K562 (cell line): ENCODE results near the gene CASP6. TPM values are rescaled to one million over a fixed set of nuclear protein-coding genes. Genes with fewer than 3 reads are reported as not detected.

Experiments
- CREB1 ChIP-seq, 2 experiments: sonication (generic) in 1 of 2; formaldehyde crosslinking in 1 of 2; IDR thresholded peaks; 2 replicates each; pipeline versions ENCODE4 v1.6.1 to v1.8.0; 2012 to 2022; ENCODE audit warnings: inconsistent platforms in 1 of 2, mild to moderate bottlenecking in 1 of 2, missing genetic modification reagents in 1 of 2, moderate library complexity in 1 of 2
- DMBX1 ChIP-seq: fragments of 250-450 bp; sonication (Bioruptor Pico); IDR thresholded peaks from 2 replicates; pipeline ENCODE4 v1.8.0; 2022; ENCODE audit warnings: inconsistent platforms, mild to moderate bottlenecking, moderate library complexity, borderline replicate concordance
- MBD2 ChIP-seq: sonication (generic); IDR thresholded peaks from 2 replicates; pipeline ENCODE4 v1.6.1; 2016; ENCODE audit warnings: low read depth, borderline replicate concordance
- MECOM ChIP-seq: fragments of 250-450 bp; sonication (Bioruptor Pico); IDR thresholded peaks from 2 replicates; pipeline ENCODE4 v1.8.0; 2022; ENCODE audit warnings: inconsistent platforms
- MIER1 ChIP-seq: fragments of 450-650 bp; IDR thresholded peaks from 2 replicates; pipeline ENCODE4 v1.6.1; 2016; ENCODE audit warnings: antibody characterized with exemption, mild to moderate bottlenecking, low read depth
- NCOR1 ChIP-seq: fragments of 450-650 bp; IDR thresholded peaks from 2 replicates; pipeline ENCODE4 v1.6.1; 2016; ENCODE audit warnings: mild to moderate bottlenecking, moderate library complexity
- NR4A1 ChIP-seq, 2 experiments: fragments of 250-450 bp in 1 of 2; fragments of 450-650 bp in 1 of 2; sonication (Bioruptor Pico) in 1 of 2; IDR thresholded peaks; 2 replicates each; pipeline versions ENCODE4 v1.4.0 to v1.6.1; 2016 to 2020; ENCODE audit warnings: mild to moderate bottlenecking in 2 of 2, missing compliant biosample characterization in 1 of 2, missing genetic modification characterization in 1 of 2, moderate library complexity in 1 of 2
- POLR2A ChIP-seq: fragments of 450-650 bp; conservative IDR thresholded peaks from 2 replicates; pipeline ENCODE4 v1.6.1; 2016
- RBM14 ChIP-seq: fragments of 200-400 bp; formaldehyde crosslinking; IDR thresholded peaks from 2 replicates; pipeline ENCODE4 v1.6.1; 2018; ENCODE audit warnings: low read depth, mild to moderate bottlenecking, low read length, moderate library complexity, borderline replicate concordance; ENCODE audit not compliant: insufficient read depth
- ZNF212 ChIP-seq: fragments of 450-650 bp; formaldehyde crosslinking; IDR thresholded peaks from 2 replicates; pipeline ENCODE4 v1.4.0; 2020; ENCODE audit warnings: mild to moderate bottlenecking
- ZNF436 ChIP-seq: fragments of 250-450, 450-650 bp; sonication (Bioruptor Pico); formaldehyde crosslinking; IDR thresholded peaks from 2 replicates; pipeline ENCODE4 v1.7.0; 2020; ENCODE audit warnings: mild to moderate bottlenecking
- ZNF717 ChIP-seq: fragments of 250-450 bp; sonication (Bioruptor Pico); IDR thresholded peaks from 2 replicates; pipeline ENCODE4 v1.5.0; 2021
- ZNF764 ChIP-seq: fragments of 250-450 bp; sonication (Bioruptor Pico); IDR thresholded peaks from 2 replicates; pipeline ENCODE4 v1.4.0; 2020; ENCODE audit warnings: low read depth, mild to moderate bottlenecking, moderate library complexity
- polyA plus RNA-seq, 8 experiments: library from polyadenylated mRNA; depleted of rRNA in 4 of 8; stranded (reverse) in 5 of 8; unstranded in 3 of 8; fragments of >200 nt; fragmentation: Nextera tagmentation in 2 of 8; fragmentation: Illumina TruSeq in 1 of 8; extraction: Ambion mirVana in 2 of 8; extraction: Trizol in 1 of 8; gene quantifications; 2 replicates each; pipeline versions ENCODE4 v1.2.1 to v1.2.3, GENCODE V29; 2011 to 2014; ENCODE audit warnings: inconsistent platforms in 1 of 8, missing spikeins in 1 of 8
- total RNA-seq, 7 experiments: library from RNA; depleted of rRNA in 6 of 7; stranded (reverse); fragments of >200 nt in 6 of 7; fragmentation: Illumina TruSeq in 2 of 7; extraction: Trizol in 2 of 7; gene quantifications; 2 replicates each; pipeline versions ENCODE4 v1.2.1 to v1.2.3, GENCODE V29; 2011 to 2021; ENCODE audit warnings: low replicate concordance in 1 of 7
- TF ChIP-seq, protein P1 (sequence below): fragments of 450-650 bp; IDR thresholded peaks from 2 replicates; pipeline ENCODE4 v1.6.1; 2016; ENCODE audit warnings: mild to moderate bottlenecking, moderate library complexity
- TF ChIP-seq, protein P2 (sequence below): fragments of 250-450 bp; sonication (Bioruptor Pico); IDR thresholded peaks from 2 replicates; pipeline ENCODE4 v1.8.0; 2022; ENCODE audit warnings: inconsistent platforms

Gene CASP6
- total and polyA plus RNA-seq, 9 of the 15 experiments (the other 6 are each of a cell fraction or from before 2014, with no cell fraction given) = 20.8 to 72.7 (median 39.1) TPM

DNA sequence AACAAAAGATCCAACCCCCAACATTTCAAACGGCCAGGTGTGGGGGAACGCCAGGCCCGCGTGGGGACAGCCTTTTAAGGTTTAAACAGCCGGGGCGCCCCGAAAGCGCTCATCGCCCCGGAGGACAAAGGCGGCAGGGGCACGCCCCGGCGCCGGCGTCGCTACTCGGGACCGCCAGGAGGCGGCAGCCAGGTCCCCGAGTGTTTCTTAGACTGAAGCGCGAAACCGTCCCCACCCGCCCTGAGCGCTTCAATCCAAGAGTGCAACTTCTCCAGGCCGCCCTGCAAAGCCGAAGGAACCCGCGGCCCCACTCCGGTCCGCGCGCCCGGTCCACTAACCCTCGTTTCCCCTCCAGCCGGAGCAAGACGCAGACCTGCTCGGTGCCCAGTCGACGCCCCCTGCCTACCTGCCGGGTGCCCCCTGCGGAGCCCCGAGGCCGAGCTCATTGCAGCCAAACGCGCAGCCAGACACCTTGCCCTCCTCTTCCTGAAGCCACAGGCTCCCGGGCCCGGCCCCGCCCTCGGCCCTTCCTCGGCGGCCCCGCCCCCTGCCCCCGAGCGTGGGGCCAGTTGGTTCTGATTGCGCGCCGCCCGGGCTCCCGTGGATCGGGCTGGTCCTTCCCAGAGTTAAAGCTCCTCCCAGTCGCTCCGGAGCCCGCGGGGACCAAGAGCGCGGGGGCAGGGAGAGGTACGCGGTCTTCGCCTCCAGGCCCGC is at the start of gene CASP6 (continued):
- TF ChIP-seq NCOR1 = peak; percentile 15; the same call in 1 of the 2 replicates
- TF ChIP-seq ZNF764 (CRISPR knock-in tag) = no peak
- no peak for TF ChIP-seq ZNF212 (CRISPR knock-in tag)
- TF ChIP-seq DMBX1 = no peak
- no peak for TF ChIP-seq RBM14
- no peak for TF ChIP-seq MBD2
- TF ChIP-seq ZNF436 = no peak
- 0 out of 2 replicates have a peak, but pooled peaks have one; percentile 43 for TF ChIP-seq NR4A1 (CRISPR knock-in tag; IDR thresholded peaks at IDR 0.05)
- TF ChIP-seq NR4A1 (tag; IDR thresholded peaks at IDR 0.05) = no peak
- peak; percentile 35; the same call in 1 of the 2 replicates for TF ChIP-seq MECOM (CRISPR knock-in tag)
- no peak for TF ChIP-seq ZNF717 (CRISPR knock-in tag)
- TF ChIP-seq MIER1 = 0 out of 2 replicates have a peak, but pooled peaks have one; percentile 20
- peak; percentile 81 for TF ChIP-seq POLR2A
- no peak for TF ChIP-seq CREB1 (IDR thresholded peaks at IDR 0.05)
- TF ChIP-seq CREB1 (CRISPR knock-in tag; IDR thresholded peaks at IDR 0.05) = no peak; the same call in 1 of the 2 replicates
- TF ChIP-seq, protein P1, sequence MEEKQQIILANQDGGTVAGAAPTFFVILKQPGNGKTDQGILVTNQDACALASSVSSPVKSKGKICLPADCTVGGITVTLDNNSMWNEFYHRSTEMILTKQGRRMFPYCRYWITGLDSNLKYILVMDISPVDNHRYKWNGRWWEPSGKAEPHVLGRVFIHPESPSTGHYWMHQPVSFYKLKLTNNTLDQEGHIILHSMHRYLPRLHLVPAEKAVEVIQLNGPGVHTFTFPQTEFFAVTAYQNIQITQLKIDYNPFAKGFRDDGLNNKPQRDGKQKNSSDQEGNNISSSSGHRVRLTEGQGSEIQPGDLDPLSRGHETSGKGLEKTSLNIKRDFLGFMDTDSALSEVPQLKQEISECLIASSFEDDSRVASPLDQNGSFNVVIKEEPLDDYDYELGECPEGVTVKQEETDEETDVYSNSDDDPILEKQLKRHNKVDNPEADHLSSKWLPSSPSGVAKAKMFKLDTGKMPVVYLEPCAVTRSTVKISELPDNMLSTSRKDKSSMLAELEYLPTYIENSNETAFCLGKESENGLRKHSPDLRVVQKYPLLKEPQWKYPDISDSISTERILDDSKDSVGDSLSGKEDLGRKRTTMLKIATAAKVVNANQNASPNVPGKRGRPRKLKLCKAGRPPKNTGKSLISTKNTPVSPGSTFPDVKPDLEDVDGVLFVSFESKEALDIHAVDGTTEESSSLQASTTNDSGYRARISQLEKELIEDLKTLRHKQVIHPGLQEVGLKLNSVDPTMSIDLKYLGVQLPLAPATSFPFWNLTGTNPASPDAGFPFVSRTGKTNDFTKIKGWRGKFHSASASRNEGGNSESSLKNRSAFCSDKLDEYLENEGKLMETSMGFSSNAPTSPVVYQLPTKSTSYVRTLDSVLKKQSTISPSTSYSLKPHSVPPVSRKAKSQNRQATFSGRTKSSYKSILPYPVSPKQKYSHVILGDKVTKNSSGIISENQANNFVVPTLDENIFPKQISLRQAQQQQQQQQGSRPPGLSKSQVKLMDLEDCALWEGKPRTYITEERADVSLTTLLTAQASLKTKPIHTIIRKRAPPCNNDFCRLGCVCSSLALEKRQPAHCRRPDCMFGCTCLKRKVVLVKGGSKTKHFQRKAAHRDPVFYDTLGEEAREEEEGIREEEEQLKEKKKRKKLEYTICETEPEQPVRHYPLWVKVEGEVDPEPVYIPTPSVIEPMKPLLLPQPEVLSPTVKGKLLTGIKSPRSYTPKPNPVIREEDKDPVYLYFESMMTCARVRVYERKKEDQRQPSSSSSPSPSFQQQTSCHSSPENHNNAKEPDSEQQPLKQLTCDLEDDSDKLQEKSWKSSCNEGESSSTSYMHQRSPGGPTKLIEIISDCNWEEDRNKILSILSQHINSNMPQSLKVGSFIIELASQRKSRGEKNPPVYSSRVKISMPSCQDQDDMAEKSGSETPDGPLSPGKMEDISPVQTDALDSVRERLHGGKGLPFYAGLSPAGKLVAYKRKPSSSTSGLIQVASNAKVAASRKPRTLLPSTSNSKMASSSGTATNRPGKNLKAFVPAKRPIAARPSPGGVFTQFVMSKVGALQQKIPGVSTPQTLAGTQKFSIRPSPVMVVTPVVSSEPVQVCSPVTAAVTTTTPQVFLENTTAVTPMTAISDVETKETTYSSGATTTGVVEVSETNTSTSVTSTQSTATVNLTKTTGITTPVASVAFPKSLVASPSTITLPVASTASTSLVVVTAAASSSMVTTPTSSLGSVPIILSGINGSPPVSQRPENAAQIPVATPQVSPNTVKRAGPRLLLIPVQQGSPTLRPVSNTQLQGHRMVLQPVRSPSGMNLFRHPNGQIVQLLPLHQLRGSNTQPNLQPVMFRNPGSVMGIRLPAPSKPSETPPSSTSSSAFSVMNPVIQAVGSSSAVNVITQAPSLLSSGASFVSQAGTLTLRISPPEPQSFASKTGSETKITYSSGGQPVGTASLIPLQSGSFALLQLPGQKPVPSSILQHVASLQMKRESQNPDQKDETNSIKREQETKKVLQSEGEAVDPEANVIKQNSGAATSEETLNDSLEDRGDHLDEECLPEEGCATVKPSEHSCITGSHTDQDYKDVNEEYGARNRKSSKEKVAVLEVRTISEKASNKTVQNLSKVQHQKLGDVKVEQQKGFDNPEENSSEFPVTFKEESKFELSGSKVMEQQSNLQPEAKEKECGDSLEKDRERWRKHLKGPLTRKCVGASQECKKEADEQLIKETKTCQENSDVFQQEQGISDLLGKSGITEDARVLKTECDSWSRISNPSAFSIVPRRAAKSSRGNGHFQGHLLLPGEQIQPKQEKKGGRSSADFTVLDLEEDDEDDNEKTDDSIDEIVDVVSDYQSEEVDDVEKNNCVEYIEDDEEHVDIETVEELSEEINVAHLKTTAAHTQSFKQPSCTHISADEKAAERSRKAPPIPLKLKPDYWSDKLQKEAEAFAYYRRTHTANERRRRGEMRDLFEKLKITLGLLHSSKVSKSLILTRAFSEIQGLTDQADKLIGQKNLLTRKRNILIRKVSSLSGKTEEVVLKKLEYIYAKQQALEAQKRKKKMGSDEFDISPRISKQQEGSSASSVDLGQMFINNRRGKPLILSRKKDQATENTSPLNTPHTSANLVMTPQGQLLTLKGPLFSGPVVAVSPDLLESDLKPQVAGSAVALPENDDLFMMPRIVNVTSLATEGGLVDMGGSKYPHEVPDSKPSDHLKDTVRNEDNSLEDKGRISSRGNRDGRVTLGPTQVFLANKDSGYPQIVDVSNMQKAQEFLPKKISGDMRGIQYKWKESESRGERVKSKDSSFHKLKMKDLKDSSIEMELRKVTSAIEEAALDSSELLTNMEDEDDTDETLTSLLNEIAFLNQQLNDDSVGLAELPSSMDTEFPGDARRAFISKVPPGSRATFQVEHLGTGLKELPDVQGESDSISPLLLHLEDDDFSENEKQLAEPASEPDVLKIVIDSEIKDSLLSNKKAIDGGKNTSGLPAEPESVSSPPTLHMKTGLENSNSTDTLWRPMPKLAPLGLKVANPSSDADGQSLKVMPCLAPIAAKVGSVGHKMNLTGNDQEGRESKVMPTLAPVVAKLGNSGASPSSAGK = peak; percentile 39
- TF ChIP-seq, protein P2, sequence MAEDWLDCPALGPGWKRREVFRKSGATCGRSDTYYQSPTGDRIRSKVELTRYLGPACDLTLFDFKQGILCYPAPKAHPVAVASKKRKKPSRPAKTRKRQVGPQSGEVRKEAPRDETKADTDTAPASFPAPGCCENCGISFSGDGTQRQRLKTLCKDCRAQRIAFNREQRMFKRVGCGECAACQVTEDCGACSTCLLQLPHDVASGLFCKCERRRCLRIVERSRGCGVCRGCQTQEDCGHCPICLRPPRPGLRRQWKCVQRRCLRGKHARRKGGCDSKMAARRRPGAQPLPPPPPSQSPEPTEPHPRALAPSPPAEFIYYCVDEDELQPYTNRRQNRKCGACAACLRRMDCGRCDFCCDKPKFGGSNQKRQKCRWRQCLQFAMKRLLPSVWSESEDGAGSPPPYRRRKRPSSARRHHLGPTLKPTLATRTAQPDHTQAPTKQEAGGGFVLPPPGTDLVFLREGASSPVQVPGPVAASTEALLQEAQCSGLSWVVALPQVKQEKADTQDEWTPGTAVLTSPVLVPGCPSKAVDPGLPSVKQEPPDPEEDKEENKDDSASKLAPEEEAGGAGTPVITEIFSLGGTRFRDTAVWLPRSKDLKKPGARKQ (CRISPR knock-in tag) = no peak
